Ishikawa (cell line): ENCODE results near the gene HIBADH.

ENCODE experiments used
- CEBPB ChIP-seq: IDR thresholded peaks from 2 replicates; pipeline ENCODE4 v1.6.1; 2012
- CREB1 ChIP-seq: IDR thresholded peaks from 2 replicates; pipeline ENCODE4 v1.6.1; 2012; ENCODE audit warnings: low read depth
- EGR1 ChIP-seq: IDR thresholded peaks from 2 replicates; pipeline ENCODE4 v1.6.1; 2012
- EP300 ChIP-seq: IDR thresholded peaks from 2 replicates; pipeline ENCODE4 v1.6.1; 2012; ENCODE audit warnings: borderline replicate concordance
- FOXM1 ChIP-seq: IDR thresholded peaks from 2 replicates; pipeline ENCODE4 v1.6.1; 2012; ENCODE audit warnings: low read depth, borderline replicate concordance
- MAX ChIP-seq: IDR thresholded peaks from 2 replicates; pipeline ENCODE4 v1.6.1; 2012
- NFIC ChIP-seq: IDR thresholded peaks from 2 replicates; pipeline ENCODE4 v1.6.1; 2012
- RAD21 ChIP-seq: IDR thresholded peaks from 2 replicates; pipeline ENCODE4 v1.6.1; 2012; ENCODE audit warnings: low read depth
- REST ChIP-seq: IDR thresholded peaks from 2 replicates; pipeline ENCODE4 v1.6.1; 2012; ENCODE audit warnings: low read depth, mild to moderate bottlenecking
- TAF1 ChIP-seq: IDR thresholded peaks from 2 replicates; pipeline ENCODE4 v1.6.1; 2012; ENCODE audit warnings: low read depth, mild to moderate bottlenecking
- TCF12 ChIP-seq: IDR thresholded peaks from 2 replicates; pipeline ENCODE4 v1.6.1; 2012; ENCODE audit warnings: low read depth
- TEAD4 ChIP-seq: IDR thresholded peaks from 2 replicates; pipeline ENCODE4 v1.6.1; 2012
- USF1 ChIP-seq: IDR thresholded peaks from 2 replicates; pipeline ENCODE4 v1.6.1; 2012
- YY1 ChIP-seq: IDR thresholded peaks from 2 replicates; pipeline ENCODE4 v1.6.1; 2012; ENCODE audit warnings: low read depth
- ZBTB7A ChIP-seq: IDR thresholded peaks from 2 replicates; pipeline ENCODE4 v1.6.1; 2012; ENCODE audit warnings: low read depth

HIBADH gene

GRCh38 chr7:27510541-27510940 lies 152.1 kb downstream of the HIBADH start:
- TF ChIP-seq FOXM1 (no peak), YY1 (no peak), USF1 (no peak), REST (no peak), TEAD4 (no peak), EGR1 (no peak), ZBTB7A (no peak), CREB1 (no peak), NFIC (no peak), RAD21 (no peak), TAF1 (no peak), MAX (no peak)

GRCh38 chr7:27501001-27501400 lies 161.7 kb downstream of the HIBADH start:
- no peak for TF ChIP-seq EGR1
- no peak for TF ChIP-seq REST
- TF ChIP-seq RAD21, result no peak
- TF ChIP-seq TEAD4, result no peak
- no peak for TF ChIP-seq TCF12
- TF ChIP-seq NFIC, result no peak
- TF ChIP-seq TAF1, result no peak
- TF ChIP-seq MAX, result no peak
- no peak for TF ChIP-seq EP300
- TF ChIP-seq CREB1, result no peak
- no peak for TF ChIP-seq FOXM1

GRCh38 chr7:27492224-27492623 lies 170.5 kb downstream of the HIBADH start:
- TF ChIP-seq TCF12, result no peak
- no peak for TF ChIP-seq EP300
- no peak for TF ChIP-seq FOXM1
- TF ChIP-seq YY1, result no peak
- TF ChIP-seq ZBTB7A, result no peak
- TF ChIP-seq TEAD4, result no peak
- TF ChIP-seq MAX, result no peak

- TF ChIP-seq MAX (no peak), NFIC (no peak), CEBPB (no peak), USF1 (no peak), FOXM1 (no peak), RAD21 (no peak), CREB1 (no peak), TAF1 (no peak), REST (no peak), EP300 (no peak), ZBTB7A (no peak)
Observed at GRCh38 chr7:27491534-27491933, 171.1 kb downstream of the HIBADH start.

GRCh38 chr7:27487509-27487908 lies 175.2 kb downstream of the HIBADH start:
- TF ChIP-seq EP300 (no peak), NFIC (no peak), CEBPB (no peak), TEAD4 (no peak), REST (no peak), CREB1 (no peak), USF1 (no peak), TAF1 (no peak), FOXM1 (no peak), YY1 (no peak), EGR1 (no peak), RAD21 (no peak), MAX (no peak), ZBTB7A (no peak), TCF12 (no peak)
